Suppressor macrophage (primary cell): ENCODE data around the gene KRT86.
A peak's percentile ranks its signal among the peaks of the same experiment; 100 is the strongest.
"Not testable (repeated sequence)": the region's sequence is repeated elsewhere in the genome, so short reads cannot be mapped to it uniquely, and the experiment has no call there.

Source experiments
- DNase-seq, 4 experiments: peaks; one replicate each; pipeline ENCODE4 v3.0.0-alpha.2; 2020 to 2022

The KRT86 gene

DNA sequence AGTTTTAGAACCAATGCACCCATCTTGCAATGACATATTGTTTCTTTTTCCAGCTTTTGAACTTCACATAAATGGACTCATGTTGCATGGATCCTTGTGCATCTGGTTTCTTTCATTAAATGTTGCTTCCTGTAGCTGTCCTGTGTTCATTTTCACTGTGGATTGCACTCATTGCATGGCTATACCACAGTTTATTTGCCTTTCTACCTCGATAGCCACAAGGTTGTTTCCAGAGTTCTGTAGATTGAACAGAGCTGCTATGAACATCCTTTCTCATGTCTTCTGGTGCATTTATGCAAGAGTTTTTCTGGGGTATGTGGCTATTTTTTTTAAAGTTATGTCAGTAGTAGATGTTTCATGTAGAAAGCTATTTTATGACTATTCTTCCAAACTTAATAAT is 20.4 kb downstream of the KRT86 start:
- no peak for DNase-seq

DNA sequence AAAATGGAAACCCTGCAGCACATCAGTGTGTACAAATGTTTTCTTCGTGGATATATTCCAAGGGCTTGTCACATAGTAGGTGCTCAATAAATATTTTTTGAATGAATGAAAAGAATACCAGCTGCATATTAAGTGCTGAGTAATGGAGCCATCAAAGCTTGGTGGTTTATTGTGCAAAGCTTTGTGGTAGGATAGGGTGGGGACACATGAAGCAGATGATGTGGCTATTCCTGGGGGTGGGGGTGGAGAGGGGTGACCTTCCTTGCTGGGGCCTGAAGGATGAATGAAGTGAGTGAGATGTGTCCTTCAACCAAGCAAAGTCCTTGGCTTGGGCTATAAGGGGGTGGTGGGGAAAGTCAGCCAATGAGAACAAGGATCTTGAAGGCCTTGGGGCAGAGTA is 21.2 kb downstream of the KRT86 start:
- peak in 3 of 4 experiments; percentile 14 to 29 (median 27) for DNase-seq

DNA sequence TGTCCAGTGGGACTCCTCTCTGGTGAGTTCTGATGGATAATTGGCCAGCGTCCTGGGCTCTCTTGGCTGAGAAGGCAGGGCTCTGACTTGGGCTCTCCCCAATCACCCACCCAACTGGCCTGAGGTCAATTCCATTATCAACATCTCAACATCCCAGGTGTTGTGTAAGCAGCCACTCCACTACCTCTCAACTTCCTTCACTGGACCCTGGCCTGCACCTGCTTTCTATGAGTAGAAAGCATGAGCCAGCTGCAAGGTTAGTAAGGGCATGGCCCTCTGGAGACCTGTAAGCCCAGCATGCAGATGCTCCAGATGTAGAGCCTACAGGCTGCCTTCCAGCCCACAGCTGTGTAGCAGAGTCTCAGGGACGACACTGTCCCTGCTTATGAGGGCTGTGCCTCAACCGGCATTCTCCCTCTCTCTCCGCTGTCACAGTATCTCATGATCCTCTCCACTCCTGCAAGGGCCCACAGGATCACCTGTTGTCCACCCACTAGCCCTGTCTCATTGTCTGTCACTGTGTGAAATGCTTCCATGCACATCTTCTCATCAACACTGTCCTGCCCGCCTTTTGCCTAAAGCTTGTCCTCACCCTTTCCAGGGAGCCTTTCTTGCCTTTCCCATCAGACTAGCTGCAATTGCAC is 22.2 kb downstream of the KRT86 start:
- DNase-seq, result no peak

DNA sequence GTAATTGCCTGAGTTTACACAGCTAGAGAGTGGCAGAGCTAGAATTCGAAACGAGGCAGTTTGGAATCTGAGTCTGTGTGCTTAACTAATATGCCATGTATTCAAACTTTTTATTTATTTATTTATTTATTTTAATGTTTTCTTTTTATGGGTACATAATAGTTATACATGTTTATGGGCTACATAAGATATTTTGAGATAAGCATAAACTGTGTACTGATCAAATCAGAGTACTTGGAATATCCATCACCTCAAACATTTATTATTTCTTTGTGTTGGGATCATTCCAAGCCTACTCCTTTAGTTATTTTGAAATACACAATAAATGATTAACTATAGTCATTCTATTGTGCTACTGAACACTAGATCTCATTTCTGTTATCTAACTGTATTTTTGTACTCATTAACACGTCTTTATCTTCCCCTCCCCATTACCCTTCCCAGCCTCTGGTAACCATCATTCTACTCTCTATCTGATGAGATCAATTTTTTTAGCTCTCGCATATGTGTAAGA is 24.3 kb downstream of the KRT86 start:
- no peak for DNase-seq

DNA sequence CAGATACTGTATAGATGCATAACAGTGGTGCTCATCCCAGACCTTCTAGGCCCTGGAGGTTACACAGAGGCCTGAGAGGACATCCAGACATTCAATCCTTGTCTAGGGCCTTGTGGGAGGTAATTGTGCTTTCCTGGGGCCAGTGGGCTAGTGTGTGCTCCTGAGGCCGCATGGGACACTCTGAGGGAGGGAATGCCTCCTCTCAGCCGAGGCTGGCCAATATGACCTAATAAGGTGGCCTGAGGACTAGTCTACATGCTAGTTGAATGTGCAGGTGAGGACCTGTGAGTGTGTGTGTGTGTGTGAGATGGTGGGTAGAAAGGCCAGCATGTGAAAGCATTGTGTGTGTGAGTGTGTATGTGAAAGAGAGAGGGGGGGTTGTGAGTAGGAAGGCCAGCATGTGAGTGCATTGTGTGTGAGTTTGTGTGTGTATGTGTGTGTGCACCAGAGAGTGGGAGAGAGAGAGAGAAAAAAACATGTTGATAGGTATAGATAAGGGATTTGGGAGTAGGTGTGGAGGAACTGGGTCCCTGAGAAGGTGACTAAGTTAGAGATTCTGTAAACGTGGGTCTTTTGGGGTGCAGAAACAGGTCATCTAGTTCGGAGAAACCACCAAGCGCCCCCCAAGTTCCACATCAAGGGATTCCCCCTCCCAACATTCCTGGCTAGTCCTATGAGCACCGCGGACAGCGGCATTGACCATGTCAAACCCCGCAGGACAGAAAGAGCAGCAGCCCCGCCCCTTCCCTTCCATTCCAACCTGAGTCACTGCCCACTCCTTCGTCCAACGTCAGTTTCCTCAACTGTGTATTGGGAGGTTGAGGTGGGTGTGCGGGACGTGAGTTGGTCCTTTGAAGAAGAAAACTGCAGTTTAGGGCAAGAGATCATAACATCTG is 26.6 kb downstream of the KRT86 start:
- no peak for DNase-seq

DNA sequence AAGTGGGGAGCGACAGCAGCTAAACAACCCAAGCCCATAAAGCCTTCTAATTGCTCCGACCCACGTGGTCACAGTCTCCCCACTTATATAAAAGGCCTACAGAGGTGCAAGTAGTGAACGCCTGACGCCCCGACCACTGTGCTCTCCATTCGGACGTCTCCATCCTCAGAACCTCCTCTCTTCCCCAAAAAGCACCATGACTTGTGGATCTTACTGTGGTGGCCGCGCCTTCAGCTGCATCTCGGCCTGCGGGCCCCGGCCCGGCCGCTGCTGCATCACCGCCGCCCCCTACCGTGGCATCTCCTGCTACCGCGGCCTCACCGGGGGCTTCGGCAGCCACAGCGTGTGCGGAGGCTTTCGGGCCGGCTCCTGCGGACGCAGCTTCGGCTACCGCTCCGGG is 27.3 kb downstream of the KRT86 start:
- DNase-seq, result not testable (repeated sequence)

DNA sequence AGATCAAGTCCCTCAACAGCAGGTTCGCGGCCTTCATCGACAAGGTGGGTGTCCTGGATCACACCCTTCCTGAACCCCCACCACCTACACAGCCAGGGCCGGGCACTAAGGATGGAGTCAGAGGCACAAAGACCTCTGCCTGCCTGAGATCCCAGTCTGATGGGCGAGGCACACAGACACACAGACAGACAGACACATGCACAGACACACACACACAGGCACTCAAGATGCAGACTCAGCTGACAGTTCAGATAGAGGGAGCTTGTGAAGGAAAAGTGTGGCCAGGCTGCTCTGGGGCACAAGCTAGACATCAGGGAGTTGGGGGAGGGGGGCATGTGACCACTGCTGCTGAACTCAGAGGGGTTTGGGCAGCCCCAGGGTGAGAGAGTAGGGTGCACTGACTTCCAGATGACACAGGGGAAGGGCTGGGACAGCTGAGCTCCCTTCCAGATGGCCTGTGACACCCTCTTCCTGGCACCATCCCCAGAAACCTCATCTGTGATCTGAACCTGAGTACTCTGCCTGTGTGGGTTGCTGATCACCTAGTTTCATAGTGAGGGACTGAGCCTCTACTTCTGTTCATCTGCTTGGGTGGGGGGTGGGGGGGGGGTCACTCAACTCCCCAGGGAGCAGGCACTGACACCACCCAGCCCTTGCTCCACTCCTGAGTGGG is 27.9 kb downstream of the KRT86 start:
- not testable (repeated sequence) for DNase-seq

DNA sequence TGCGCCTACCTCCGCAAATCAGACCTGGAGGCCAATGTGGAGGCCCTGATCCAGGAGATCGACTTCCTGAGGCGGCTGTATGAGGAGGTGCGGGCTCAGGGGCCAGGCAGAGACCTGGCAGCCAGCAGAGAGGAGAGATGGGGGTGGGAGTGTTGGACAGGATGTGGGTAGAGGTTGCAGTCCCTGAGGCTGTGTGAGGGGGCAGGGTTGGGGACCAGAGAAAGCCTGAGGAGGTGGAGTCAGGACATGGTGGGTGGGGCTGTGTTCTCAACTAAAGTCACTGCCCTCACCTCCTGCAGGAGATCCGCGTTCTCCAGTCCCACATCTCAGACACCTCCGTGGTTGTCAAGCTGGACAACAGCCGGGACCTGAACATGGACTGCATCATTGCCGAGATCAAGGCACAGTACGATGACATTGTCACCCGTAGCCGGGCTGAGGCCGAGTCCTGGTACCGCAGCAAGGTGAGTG is 30.5 kb downstream of the KRT86 start:
- not testable (repeated sequence) for DNase-seq

DNA sequence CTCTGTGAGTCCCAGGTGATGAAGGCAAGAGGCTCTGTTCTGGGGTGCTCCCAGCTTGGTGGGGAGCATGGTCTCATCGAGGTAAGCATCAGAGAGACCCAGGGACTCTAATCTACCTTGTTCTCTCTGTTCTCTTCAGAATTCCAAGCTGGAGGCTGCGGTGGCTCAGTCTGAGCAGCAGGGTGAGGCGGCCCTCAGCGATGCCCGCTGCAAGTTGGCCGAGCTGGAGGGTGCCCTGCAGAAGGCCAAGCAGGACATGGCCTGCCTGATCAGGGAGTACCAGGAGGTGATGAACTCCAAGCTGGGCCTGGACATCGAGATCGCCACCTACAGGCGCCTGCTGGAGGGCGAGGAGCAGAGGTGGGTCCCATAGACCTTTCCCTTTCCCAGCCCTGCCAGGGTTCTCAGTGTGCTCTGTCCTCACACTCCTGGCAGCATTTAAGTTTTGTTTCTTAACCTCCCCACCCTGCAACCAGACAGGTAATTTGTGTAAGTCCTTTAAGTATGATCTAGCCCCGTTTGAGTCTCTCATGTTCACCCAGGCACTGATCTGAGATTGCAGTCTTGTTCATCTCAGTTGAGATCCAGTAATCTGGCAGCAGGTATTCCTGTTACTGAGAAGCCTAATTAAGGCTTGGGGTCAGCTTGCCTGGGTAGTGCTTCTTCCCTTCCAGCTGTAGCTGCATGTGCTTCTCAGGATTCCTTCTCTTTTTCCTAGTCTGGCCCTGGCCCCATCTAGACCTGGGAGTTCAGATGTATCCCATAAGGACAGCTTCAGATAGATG is 31.7 kb downstream of the KRT86 start:
- no peak for DNase-seq

DNA sequence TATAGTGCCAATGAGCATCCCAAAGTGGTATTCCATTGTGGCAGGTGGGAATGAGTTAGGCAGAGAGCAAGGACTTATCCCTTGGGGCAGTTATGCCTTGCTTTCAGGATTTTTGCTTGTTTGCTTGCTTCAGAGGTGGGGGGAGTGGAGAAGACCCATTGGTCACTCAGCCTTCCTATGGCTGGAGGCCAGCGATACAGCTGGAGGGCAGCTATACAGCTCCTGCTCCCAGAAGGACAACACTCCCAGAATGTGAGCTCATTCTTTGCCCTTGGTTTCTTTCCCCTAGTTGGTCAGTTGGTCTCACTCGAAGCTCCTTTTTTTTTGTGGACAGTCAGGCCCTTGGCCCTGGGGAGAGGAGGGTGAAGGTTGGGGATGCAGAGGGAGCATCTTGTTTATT is 32.3 kb downstream of the KRT86 start:
- DNase-seq, result no peak

DNA sequence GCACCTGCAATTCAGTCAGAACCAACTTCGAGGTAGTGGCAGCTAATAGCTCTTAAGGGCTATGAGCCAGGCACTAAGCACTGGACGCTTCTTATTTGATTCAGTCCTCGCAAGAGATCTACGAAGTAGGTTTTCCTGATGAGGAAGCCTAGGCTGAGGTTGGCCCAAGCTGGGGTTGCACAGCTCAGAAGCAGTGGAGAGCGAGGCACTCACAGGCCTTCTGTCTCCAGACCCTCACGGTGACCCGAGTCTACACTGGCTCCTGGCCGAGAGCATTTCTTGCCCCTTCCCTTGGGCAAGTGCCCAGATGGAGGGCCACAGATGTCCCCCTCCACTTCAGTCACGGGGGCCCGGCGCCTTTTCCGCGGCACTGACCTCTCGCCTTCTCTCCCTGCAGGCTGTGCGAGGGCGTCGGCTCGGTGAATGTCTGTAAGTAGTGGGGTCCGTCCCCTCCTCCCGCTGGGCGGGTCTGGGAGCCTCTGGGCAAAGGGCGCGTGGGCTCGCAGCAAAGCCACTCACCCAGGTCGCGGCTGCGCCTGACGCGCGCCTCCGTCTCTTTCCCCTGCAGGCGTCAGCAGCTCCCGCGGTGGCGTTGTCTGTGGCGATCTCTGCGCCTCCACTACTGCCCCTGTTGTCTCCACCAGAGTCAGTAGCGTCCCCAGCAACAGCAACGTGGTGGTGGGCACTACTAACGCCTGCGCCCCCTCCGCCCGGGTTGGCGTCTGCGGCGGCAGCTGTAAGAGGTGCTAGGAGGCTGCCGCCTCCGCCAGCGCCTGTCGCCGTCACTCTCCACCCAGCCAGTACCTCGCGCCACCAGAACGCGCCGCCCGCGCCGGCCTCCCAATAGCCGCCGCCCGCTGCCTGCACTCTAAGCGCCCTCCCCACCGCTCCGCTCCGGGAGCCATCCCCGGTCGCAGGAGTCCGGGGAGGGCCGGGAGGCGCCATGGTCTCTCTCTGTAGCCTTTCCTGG is 33.7 kb downstream of the KRT86 start:
- peak; percentile 36 to 74 (median 52) for DNase-seq

DNA sequence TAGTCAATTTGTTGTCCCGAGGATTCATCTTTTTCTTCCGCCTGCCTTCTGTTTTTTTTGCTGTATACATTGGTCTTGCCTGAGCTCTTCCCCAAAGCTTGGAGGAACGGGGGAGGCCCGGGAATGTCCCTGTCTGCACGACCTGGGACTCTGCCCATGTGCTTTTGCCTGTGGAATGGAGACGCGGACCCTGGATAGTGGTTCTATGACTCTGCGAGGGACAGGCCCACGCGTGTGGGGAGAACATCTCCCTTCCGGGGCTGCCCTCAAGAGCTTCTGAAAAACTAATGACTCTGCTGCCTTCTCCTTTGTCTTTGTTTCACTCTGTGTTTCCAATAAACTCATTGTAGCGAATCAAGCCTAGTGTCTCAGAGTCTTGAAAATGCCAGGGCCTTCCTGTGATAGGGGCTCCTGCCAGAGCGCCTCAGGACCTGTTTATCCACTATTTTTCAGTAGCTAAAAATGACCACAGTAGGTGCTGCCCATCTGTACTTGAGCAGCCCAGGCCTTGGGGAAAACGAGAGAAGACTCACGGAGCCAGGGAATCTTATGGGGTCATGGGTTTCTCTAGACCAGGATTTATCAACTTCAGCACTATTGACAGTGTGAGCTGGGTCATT is 34.5 kb downstream of the KRT86 start:
- no peak for DNase-seq

DNA sequence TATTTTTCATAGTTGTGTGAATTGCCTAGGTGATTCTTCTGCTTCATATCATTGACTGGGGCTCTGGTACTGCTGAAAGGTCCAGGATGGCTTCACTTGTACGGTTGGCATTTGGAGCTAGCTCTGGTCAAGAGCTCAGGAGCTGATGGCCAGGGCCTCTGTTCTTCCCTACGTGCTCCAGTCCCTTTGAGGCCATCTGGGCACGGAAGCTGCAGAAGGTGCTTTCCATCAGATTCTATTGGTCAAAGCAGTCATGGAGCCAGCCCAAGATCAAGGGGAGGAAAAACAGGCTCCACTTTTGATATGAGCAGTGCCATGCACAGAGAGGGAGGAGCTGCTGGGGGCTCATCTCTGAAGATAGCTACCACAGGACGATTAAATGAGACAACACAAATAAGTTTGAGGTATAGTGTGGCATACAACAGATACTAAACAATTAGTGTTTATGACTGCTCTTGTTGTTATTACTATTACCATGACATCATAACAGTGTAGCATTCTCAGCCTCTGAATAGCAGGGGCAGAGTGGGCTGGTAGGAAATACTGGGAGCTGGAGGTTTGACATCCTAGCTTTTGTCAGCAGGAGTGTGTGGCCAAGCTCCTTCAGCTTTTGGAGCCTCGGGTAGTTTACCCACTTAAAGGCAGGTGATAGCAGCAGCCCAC is 36.3 kb downstream of the KRT86 start:
- no peak for DNase-seq

DNA sequence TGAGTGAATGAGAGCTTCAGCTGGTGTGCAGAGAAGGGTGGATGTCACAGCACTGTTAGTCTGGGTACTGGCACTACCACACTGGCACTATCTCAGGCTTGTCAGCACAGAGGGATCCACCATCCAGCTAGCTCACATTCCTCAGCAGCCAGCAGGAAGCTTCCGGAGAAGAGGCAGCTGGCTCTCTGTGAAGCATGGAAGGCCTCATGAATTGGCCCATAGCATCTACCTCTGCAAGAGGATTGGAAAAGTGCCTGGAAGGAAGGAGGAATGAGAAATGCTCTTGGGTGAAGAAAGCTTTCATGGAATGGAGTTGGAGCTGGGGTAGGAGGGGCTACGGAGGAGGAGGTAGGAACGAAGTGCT is 36.8 kb downstream of the KRT86 start:
- DNase-seq, result no peak

DNA sequence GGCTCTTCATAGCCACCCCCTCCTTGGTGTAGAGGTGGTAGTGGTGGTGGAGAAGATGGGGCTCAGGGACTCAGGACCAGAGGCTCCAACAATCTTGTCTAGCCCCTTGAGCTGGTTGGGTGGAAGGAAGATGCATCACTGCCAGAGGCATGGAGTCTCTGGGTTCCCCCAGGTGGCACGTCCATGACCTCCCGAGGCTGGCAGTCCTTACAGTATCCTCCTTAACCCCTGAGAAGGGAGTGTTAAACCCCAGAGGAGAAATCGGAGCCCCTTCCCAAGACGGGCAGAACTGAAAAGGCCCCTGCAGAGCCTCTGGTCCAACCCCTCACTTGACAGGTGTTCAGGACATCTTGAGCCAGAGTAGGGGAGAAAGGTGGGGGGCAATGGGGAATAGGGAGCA is 37.6 kb downstream of the KRT86 start:
- no peak for DNase-seq

DNA sequence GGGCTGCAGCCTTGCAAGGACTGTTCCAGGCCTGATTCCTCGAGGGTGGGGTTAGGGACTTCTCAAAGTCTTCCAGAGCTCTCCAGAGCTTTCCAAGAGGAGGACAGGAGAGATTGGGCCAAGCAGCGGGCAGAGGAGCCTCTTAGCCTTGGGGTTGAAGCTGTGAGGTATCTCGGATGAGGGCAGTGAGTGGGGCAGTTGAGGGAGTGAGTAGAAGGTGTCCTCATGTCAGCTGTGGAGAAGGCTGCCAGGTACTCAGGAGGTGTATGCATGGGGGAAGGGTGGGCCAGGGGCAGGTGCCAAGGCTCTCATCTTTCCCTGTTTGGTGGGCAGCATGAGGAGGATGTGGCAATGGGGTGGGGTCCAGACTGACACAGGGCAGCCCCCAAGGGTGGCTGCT is 39.0 kb downstream of the KRT86 start:
- no peak for DNase-seq

DNA sequence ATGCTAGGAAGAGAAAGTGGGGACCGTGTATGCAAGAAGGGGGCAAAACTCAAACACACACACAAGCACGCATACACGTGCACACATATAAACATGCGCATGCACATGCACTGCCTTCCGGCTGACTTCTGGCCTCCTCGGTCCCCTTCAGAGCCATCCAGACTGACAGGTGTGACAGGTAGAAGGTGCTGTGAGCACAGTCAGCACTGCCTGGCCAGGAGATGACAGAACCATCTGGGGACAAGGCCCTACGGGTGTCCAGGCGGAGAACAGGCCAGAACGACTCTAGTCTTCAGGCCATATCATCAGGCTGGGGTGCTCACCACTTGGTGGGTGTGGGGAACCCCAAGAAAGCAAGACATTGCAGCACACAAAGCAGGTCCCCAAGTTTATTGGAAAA is 39.5 kb downstream of the KRT86 start:
- no peak for DNase-seq

DNA sequence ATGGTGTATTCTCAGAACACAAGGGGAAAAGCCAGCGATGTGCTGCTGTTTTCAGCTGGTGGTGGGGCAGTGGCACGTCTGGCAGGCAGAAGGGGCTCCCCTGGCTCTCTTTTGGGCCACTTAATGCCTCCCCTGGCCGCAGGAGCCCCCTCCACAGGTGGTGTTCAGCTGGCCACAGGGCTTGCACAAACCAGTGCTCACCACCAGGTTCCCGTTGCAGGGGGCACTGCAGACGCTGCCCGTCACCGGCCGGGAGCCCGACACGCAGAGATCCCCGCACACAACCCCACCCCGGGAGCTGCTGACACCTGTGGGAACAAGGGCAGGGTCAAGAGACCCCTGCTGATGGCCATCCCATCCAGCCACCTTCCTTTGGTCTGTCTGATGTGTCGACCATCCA is 40.1 kb downstream of the KRT86 start:
- DNase-seq, result no peak

DNA sequence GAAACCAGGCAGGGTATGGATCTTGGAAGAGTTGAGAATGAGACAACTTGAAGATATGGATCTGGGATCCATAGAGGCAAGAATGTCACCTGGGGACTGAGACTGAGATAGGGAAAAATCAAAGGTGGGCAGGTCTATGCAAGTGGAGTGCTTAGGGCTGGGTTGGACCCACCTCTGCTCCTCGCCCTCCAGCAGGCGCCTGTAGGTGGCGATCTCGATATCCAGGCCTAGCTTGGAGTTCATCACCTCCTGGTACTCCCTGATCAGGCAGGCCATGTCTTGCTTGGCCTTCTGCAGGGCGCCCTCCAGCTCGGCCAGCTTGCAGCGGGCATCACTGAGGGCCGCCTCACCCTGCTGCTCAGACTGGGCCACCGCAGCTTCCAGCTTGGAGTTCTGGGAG is 41.3 kb downstream of the KRT86 start:
- DNase-seq, result peak in 3 of 4 experiments; percentile 8 to 35 (median 22)

DNA sequence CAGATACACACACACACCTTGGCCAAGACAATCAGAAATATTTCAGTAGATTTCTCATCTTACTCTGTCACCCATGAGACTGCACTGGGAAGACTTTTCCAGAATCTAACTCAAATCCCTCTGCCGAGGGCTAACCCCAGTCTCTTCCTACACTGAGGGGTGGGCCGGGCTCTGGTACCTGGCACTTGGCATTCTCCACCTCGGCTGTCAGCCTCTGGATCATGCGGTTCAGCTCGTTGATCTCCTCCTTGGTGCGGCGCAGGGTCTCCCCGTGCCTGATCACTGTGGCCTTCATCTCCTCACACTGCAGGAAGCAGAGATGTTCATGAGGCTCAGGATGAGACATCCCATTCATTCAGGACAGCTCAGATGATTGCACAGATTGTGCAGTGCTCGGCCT is 41.8 kb downstream of the KRT86 start:
- no peak for DNase-seq
